ENCODE data around the gene NEO1.

Gene NEO1

DNA sequence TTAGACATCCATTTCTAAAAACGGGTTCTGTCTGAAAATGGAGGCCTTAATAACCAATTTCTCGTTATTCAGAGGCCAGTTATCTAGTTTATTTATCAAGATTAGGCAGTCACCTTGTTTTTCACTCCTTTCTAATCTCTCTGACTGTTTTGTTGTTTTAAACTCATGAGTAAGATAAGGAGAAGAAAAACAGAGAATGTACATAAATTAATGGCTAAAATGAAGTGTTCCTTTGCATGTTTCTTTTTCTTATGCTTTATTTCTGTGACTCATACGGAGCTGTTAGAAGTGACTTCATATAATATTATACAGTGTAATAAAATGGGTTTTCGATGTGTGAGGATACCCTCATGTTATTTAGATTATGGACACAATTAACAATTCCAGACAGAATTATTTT lies 22.0 kb downstream of the NEO1 start:
- DNase-seq (ENCODE audit: low read depth, low spot score): no peak

DNA sequence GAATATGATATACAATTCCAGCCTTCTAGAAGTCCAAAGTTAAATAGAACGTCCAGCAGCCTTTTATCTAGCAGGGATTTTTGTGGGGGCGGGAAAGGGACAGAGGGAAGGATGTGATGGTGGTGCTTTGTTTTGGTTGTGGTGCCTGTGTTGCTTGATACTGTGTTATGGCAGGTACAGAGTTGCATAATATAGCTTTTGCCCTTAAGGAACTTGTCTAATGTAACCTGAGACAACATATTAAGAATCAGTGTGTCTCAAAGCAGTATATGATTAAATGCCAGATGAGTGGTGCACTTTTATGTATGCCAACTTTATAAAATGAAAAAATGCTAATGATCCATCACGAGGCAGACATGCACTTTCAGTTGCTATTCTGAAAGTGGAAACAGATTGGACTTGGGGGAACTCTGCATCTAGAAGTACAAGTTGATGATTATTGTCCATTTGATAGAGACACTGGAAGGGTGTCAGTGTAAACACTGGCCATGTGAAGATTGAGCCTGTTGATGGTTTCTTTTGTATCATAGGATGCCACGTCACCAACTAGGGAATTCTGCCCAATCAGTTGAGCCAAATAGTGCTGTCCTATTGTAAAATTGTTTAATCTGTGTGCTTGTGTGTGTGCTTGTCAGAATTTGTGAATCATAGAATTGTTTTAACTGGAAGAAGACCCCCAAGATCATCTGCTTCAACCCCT lies 23.0 kb downstream of the NEO1 start:
- no peak for DNase-seq (ENCODE audit: low read depth, low spot score)

DNA sequence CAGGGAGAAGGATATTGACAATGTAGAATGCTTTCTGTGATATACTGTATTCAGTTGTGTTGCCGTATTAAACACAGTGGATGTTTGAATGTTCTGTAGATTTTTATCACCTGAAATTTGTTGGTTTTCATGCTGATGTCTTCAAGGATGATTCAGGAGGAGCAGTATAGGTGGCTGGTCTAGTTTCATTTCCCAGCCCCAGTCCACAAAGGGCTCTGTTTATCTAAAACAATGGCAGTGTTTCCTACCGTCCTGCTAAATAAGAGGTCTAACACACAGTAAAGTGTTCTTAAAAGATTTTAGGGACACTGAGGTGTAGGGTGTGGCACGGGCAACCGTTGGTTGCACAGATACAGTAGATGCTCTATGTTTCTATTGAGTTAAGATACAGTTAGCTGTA lies 26.0 kb downstream of the NEO1 start:
- DNase-seq (ENCODE audit: low read depth, low spot score): no peak

DNA sequence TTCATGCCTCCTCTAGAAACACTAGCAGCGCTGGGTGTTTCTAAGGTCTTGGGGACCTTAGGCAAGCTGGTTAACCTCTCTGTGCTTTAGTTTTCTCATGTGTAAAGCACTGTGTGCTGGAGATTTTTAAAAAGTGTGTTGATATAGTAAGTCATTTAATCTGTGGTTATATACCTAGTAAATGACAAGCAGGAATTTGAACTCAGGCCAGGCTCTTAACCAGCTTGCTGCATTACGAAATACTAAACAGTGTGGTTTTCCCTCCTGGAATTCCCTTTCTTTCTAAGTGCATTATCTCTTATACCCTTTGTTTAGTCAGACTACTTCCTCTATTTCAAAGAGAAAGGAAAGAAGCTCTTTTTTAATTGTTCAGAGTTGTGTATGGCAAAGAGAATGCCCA lies 26.5 kb downstream of the NEO1 start:
- DNase-seq (ENCODE audit: low read depth, low spot score): peak; percentile 88

DNA sequence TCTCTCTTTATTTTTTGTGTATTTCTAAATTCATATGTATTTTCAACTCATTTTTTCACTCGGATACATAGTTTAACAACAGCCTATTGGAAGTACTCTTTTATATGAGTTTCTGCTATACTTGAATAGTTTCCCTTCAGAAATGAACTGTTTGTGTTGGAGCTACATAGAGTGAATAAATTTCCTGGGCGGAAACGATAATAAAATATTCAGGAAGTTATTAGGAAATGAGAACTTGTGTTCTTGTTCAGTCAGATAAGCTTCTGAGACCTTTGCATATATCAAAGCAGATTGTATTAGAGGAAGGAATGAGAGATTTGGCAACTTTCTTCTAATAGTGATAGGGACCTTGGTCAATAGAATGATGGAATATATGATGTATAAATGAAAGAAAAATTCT lies 27.3 kb downstream of the NEO1 start:
- no peak for DNase-seq (ENCODE audit: low read depth, low spot score)

DNA sequence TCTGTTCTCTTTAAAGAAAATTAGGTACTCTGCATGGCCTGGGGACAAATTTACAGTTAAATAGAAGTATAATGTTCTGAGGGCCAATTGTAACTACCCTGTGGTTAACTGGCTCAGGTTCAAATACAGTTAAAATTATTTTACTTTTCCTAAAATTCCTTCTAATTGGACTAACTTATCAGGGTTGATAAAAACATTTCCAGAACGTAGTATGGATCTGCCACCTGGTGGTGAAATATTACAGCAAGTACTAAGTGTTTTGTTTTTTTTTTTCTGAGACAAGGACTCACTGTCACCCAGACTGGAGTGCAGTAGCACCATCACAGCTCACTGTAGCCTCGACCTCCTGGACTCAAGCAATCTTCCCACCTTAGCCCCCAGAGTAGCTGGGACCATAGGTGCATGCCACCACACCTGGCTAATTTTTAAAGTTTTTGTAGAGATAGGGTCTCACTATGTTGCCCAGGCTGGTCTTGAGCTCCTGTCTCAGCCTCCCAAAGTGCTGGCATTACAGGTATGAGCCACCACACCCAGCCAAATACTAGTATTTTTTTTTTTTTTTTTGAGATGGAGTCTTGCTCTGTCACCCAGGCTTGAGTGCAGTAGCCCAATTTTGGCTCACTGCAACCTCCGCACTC lies 29.2 kb downstream of the NEO1 start:
- DNase-seq (ENCODE audit: low read depth, low spot score): peak; percentile 65

DNA sequence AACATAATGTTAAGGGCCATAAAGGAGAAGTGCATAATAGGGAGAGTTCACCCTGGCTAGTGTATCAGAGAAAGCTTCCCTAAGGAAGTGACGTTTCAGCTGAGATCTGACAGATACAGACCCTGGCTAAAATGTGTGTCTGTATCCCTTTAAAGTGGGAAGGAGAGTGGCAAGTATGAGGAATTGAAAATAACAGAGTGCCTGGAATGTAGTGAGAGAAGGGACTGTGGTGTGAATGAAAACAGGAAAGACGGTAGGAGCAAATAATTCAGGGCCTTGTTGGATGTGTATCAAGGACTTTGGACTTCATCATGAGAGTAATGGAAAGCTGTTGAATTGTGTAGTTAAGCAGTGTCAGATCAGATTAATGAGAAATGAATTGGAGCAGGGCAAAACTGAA lies 30.5 kb downstream of the NEO1 start:
- peak; percentile 41 for DNase-seq (ENCODE audit: low read depth, low spot score)

DNA sequence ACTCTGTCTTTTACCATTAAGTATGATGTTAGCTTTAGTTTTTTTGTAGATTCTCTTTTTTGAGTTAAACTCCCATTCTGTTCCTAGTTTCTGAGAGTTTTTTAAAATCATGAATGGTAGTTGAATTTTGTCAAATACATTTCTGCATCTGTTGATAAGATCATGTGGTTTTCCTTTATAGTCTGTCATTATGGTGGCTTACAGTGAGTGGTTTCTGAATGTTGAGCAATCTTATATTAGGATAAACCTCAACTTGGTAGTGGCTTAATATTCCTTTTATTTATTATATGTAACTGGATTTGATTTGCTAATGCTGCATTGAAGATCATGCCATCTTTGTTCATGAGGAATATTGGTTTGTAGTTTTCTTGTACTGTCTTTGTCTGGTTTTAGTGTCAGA lies 34.8 kb downstream of the NEO1 start:
- DNase-seq (ENCODE audit: low read depth, low spot score): no peak

DNA sequence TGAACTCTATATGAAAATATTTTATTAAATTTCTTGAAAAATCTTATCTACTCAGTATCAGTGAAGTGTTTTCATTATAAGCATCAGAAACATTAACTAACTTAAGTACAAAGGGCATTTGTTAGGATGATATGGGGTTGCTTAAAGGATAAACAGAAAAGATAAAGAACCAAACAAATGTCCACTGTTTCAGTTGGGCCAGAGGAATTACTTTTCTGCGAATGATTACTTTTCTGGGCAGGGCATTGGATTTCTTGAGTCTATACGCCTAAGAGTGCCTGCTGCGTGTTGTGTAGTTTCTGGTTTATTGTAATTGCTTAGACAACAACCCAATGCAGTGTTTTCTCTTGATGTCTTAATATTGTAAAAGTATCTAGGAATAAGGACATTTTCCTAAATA lies 52.8 kb downstream of the NEO1 start:
- DNase-seq (ENCODE audit: low read depth, low spot score): no peak

DNA sequence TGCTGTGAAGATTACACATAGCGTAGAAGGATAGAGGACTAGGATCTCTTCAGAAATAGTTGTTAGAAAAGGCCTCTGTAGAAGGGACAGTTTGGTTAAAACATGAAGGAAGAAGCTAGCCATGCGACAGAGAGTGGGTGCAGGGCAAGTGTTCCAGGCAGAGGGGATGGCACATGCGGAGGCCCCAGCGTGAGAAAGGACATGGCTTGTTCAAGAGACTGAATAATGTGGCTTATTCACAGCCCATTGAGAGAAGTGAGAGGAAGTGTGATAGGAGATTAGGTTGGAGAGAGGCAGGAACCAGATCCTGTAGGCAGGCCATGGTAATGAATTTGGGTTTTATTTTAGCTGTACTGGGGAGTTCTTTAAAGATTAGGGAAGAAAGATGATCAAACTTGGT lies 56.4 kb downstream of the NEO1 start:
- no peak for DNase-seq (ENCODE audit: low read depth, low spot score)

DNA sequence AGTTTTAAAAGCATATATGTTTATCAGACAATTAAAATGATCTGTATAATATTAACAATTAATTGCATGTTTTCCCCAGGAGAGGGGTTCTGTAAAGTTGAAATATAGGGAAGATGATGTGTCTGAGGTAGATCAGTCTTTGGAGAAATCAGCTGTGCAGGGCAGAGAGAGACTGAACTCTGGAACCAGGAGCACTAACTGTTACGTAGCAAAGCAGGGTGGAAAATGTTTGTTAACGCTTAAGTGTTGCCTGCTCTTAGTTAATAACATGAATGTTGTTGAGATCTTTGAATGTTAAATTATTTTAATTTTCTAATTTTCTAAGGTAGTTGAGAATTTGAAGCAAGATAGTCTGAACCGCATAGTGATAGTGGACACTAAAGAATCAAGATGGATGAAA lies 57.5 kb downstream of the NEO1 start:
- no peak for DNase-seq (ENCODE audit: low read depth, low spot score)

DNA sequence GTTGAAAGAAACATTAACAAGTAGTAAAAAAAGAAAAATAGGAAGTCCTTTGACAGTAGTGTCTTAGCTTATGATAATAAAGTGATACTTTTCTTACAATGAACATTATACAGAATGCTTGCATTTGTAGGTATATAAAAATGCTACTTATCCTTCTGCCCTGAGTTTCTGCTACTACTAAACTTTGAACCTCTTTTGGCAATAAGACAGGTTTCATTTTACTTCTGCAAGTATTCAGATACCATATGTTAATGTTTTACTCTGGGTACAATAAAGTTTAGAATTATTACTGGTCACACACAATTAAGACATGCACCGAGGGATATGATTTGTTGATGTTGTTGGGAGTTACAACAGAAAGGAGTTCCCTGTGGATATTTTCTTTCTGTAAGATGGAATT lies 57.9 kb downstream of the NEO1 start:
- DNase-seq (ENCODE audit: low read depth, low spot score): no peak

DNA sequence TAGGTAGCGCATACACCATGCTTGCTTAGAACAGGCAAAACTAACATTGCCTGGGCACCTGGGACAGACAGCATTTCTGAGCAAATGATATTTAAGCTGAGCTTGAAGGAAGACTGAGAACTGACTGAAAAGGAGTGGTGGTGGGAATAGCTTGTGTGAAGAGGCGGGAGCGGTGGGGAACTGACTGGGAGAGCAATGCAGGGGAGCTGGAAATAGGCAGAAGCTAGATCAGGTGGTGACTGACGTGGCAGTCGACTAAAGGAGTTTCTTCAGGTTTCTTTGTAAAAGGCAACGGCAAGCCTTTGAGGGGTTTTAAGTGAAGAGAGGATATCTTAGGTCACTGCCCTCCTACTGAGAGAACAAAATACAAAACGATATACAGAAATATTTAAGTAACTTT lies 61.8 kb downstream of the NEO1 start:
- DNase-seq (ENCODE audit: low read depth, low spot score): no peak

DNA sequence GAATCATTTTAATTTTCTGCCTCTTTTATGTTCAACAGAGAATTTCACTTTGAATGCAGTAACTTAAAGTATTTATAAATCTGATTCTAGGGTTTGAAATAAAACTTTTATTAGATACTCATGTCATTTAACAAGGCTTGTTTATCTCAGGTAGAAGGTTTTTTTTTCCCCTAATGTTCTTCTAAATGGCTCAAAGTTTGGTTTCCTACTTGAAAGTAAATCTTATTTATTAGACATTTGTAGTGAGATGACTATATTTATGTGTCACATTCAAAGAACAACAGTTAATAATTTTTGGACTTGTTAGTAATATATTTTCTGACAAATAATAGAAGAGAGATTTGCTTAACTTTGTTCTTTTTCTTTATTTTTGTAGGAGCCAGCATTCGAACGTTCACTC lies 63.9 kb downstream of the NEO1 start:
- no peak for DNase-seq (ENCODE audit: low read depth, low spot score)

DNA sequence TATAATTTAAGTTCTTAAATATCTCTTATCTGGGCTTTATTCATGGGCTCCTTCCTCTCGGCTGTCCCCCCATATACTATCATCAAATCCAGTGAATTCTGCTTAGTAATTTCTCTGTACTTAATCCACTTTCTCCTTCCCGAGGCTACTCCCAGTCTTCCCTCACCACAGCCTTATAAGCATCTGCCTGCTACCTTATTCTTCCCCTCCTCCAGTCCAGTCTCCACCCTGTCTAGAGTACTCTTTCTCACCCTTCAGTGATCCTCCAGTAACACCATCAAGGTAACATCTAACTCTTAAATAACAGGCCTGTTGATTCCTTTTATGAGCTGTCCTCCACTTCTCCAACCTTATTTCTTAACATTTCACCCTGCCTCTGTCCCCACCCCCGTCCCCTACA lies 65.8 kb downstream of the NEO1 start:
- no peak for DNase-seq (ENCODE audit: low read depth, low spot score)

DNA sequence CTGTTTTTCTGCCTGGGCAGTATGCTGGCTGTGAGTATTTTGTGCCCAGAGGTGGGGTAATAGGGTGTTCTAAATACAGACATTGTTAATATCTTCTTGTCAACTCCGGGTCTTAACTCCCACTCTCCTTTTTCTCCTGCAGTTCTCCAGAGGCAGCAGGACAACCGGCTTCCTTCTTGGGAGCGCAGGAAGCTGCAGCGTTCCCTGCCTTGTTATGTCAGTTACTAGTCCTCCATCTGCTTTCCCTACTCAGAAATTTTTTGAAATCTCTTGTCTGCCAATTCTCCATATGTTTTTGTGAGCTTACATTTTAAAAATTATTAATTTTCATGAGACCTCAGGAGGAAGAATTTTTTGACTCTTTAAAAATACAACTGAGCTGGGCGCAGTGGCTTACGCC lies 67.2 kb downstream of the NEO1 start:
- DNase-seq (ENCODE audit: low read depth, low spot score): no peak

DNA sequence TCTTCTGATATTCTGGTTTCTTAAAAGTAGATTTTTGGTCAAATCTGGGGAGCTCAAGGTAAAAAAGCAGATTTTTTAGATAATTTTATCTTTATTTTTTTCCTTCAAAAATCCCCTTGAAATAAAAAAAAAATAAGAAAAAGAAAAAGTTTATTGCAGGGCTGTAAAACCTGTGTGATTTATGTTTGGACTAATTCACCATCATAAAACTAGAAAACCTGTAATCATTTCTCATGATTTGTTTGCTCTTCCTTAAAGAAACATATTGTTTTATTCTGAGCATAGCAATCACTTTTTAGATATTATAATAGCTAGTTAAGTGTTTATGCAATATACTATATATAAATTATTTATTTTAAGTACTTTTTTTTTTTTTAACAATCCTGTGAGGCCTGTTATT lies 68.0 kb downstream of the NEO1 start:
- no peak for DNase-seq (ENCODE audit: low read depth, low spot score)

DNA sequence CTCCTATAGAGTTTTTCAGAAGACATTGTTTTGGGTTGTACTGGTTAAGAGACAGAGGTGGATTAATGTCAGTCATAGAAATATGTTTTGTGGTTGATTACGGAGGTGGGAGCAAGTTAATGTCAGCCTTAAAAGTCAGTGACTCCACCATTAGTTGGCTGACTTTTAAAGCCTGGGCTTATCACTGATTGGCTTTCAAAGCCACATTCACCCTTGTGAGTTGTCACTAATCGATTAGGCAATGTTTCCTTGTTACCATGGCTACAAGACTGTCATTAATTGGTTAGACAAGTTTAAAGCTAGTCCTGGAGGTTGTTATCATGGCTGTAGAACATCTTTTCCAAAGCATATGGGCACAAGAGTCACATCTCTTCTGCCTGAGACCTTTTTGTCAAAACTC lies 73.0 kb downstream of the NEO1 start:
- DNase-seq (ENCODE audit: low read depth, low spot score): peak; percentile 5

DNA sequence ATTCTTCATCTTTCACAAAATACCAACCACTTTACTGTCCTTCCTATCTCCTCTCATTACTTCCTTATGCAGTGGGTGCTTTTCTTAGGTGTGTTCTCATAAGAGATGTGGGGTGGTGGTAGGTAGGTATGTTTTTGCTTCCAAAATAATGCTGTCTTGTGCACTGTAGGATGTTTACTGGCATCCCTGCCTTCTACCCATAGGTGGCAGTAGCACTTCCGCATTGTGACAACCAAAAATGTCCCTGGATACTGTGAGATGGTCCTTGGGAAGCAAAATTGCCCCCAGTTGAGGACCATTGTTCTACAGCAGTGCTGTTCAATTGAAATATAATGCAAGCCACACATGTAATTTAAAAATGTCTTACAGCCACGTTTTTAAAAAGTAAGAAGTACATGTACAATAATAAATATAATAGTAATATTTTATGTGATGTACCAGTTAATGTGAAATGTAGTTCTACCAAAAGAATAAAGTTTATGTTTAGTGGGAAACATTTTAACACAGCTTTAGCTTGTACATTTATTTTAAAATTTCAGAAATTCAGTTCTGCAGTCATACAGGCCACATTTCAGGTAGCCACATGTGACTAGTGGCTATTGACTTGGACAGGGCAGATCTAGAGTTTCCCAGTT lies 75.2 kb downstream of the NEO1 start:
- peak; percentile 42 for DNase-seq (ENCODE audit: low read depth, low spot score)

DNA sequence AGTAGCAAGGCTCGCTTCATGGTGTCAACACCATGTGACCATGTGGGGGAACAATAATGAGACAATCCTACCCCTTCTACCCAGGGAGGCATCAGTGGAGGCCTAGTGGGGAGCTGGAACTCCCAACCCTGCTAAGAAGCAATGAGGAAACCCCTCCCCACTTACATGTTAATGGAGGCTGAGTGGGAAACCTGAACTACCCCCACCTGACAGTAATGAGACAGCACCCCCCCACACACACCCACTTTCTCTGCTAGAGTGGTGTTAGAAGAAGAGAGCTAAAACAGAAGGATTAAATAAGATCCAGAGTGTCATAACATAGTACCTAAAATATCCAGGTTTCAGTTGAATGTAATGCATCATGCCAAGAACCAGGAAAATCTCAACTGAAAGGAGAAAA lies 78.6 kb downstream of the NEO1 start:
- DNase-seq (ENCODE audit: low read depth, low spot score): no peak

DNA sequence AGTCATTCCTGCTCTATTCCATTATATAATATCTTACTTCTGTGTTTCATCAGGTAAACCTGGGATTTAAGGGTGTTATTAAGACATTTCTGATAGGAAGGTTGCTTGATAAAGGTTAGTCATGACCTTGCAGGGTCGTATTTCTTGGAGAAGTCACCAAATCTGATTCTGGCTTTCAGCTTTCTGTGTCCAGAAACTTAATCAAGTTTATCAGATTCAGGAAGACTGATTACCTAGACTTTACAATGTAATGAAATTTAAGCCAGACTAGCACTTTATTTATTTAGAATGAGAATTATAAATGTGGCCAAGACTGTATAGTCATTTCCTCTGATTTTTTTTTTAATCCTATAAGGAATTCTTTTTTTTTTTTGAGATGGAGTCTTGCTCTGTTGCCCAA lies 81.9 kb downstream of the NEO1 start:
- DNase-seq (ENCODE audit: low read depth, low spot score): no peak

DNA sequence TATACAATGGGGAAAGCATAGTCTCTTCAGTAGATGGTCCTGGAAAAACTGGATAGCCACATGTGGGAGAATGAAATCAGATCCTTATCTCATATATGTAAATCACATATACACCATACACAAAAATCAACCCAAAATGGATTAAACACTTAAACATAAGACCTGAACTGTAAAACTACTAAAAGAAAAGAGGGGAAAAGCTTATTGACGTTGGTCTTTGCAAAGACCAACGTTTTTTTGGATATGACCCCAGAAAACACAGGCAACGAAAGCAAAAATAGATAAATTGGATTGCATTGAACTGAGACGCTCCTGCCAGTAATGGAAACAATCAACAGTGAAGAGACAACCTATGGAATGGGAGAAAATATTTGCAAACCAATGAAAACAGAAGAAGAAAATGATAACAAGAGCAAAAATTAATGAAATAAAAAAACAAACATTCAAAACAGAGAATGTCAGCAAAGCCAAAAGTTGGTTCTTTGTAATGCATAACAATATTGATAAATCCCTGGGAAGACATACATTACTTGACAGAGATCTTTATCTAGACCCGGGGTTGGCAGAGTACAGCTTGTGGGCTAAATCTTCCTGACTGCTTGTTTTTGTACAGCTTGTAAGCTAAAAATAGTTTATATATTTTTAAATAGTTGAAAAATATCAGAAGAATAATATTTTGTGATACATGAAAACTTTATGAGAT lies 86.9 kb downstream of the NEO1 start:
- DNase-seq (ENCODE audit: low read depth, low spot score): no peak
